ENCODE results near the gene SORCS2. TPM values are rescaled to one million over a fixed set of nuclear protein-coding genes. Genes with fewer than 3 reads are reported as not detected.

The SORCS2 gene
- total and polyA plus RNA-seq, 9 donors = 7.4 to 24.9 (median 13.0) TPM

DNA sequence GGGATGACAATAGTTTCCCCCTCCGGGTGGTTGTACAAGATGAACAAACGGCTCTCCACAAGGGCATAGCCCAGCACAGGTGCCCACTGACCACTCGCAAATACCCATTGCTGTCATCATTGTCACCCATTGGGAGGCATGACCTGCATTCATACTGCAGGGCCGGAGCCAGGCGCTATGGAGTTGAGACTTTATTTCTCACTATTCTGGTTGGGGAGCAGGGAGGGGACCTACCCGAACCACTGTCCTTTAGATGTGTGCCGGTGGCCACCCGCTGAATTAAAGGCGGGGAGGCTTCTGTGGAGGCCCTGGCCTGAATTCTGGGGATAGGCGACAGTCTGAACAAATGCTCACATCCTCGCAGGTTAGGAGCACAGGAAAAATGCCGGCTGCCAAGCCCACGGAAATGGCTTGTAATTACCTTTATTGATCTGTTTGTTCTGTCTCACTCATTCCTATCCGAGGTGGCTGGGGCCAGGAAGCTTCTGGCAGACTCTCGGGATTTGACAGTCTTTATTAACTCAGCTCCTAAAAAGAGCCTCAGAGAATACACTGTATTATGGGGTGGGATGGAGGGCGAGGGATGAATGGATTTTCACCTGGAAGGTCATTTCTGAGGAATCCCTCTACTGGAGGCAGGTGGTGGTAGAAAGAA lies 367.5 kb downstream of the SORCS2 start:
- Histone ChIP-seq H3K4me1 (ENCODE audit: control insufficient read depth, insufficient read depth, low read length) (no peaks in the 10 kb centered on the region), H3K27me3 (ENCODE audit: control insufficient read depth, insufficient read depth, low read length) (no peaks in the 10 kb centered on the region), H3K36me3 (ENCODE audit: control insufficient read depth, insufficient read depth, low read length) (no peaks in the 10 kb centered on the region), H3K4me3 (ENCODE audit: low read length) (no peak overlapping the region), H3K27ac (ENCODE audit: low read length) (no peak overlapping the region), H3K9me3 (replicated peaks; ENCODE audit: control insufficient read depth, low read depth, low read length) (no peaks in the 10 kb centered on the region)
- no peak for DNase-seq
- 78% methylated on average over 12 of the region's 16 CpGs for WGBS (ENCODE audit: insufficient coverage)

- no peak overlapping the region for H3K27ac ChIP-seq (ENCODE audit: low read length)
- no peaks in the 10 kb centered on the region for H3K4me1 ChIP-seq (ENCODE audit: control insufficient read depth, insufficient read depth, low read length)
- 98% methylated on average over 2 of the region's 2 CpGs for WGBS (ENCODE audit: insufficient coverage)
- H3K9me3 ChIP-seq (replicated peaks; ENCODE audit: control insufficient read depth, low read depth, low read length) = no peaks in the 10 kb centered on the region
- DNase-seq = no peak
- H3K4me3 ChIP-seq (ENCODE audit: low read length) = no peak overlapping the region
- no peaks in the 10 kb centered on the region for H3K27me3 ChIP-seq (ENCODE audit: control insufficient read depth, insufficient read depth, low read length)
- H3K36me3 ChIP-seq (ENCODE audit: control insufficient read depth, insufficient read depth, low read length) = no peaks in the 10 kb centered on the region
Observed at GRCh38 chr4:7561557-7561956, 369.2 kb downstream of the SORCS2 start.

DNA sequence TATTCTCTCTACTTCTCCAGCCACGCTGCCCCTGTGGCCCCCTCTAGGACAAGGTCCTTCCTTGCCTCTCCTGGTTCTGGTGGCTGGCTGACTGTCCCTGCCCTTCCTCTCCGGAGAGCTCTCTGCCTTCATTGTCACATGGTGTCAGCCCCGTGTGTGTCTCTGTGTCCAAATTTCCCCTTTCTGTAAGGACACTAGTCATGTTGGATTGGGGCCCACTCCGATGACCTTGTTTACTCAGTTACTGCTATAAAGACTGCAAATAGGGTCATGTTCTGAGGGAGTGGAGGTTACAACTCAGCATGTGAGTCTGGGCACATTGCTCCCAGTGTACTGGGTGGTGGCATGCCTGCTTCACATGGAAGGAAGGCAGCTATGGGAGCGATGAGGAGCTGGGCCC lies 371.9 kb downstream of the SORCS2 start:
- H3K36me3 ChIP-seq (ENCODE audit: control insufficient read depth, insufficient read depth, low read length) = no peaks in the 10 kb centered on the region
- no peak for DNase-seq
- no peak overlapping the region for H3K27ac ChIP-seq (ENCODE audit: low read length)
- no peaks in the 10 kb centered on the region for H3K9me3 ChIP-seq (replicated peaks; ENCODE audit: control insufficient read depth, low read depth, low read length)
- no peak overlapping the region for H3K4me3 ChIP-seq (ENCODE audit: low read length)
- no peaks in the 10 kb centered on the region for H3K4me1 ChIP-seq (ENCODE audit: control insufficient read depth, insufficient read depth, low read length)
- 81% methylated on average over 4 of the region's 5 CpGs for WGBS (ENCODE audit: insufficient coverage)
- H3K27me3 ChIP-seq (ENCODE audit: control insufficient read depth, insufficient read depth, low read length) = no peaks in the 10 kb centered on the region

GRCh38 chr4:7565483-7565882 lies 373.1 kb downstream of the SORCS2 start:
- Histone ChIP-seq H3K27me3 (ENCODE audit: control insufficient read depth, insufficient read depth, low read length) (no peaks in the 10 kb centered on the region), H3K4me1 (ENCODE audit: control insufficient read depth, insufficient read depth, low read length) (no peaks in the 10 kb centered on the region), H3K9me3 (replicated peaks; ENCODE audit: control insufficient read depth, low read depth, low read length) (no peaks in the 10 kb centered on the region), H3K36me3 (ENCODE audit: control insufficient read depth, insufficient read depth, low read length) (no peaks in the 10 kb centered on the region), H3K27ac (ENCODE audit: low read length) (no peak overlapping the region), H3K4me3 (ENCODE audit: low read length) (no peak overlapping the region)
- DNase-seq = no peak
- WGBS (ENCODE audit: insufficient coverage) = 90% methylated on average over 4 of the region's 4 CpGs

GRCh38 chr4:7569810-7570783 lies 377.8 kb downstream of the SORCS2 start:
- no peak for DNase-seq
- Histone ChIP-seq H3K4me3 (ENCODE audit: low read length) (no peak overlapping the region), H3K27me3 (ENCODE audit: control insufficient read depth, insufficient read depth, low read length) (peaks cover 6% of the 10 kb centered on the region), H3K27ac (ENCODE audit: low read length) (no peak overlapping the region), H3K4me1 (ENCODE audit: control insufficient read depth, insufficient read depth, low read length) (no peaks in the 10 kb centered on the region), H3K36me3 (ENCODE audit: control insufficient read depth, insufficient read depth, low read length) (no peaks in the 10 kb centered on the region), H3K9me3 (replicated peaks; ENCODE audit: control insufficient read depth, low read depth, low read length) (no peaks in the 10 kb centered on the region)
- 49% methylated on average over 20 of the region's 25 CpGs for WGBS (ENCODE audit: insufficient coverage)

DNA sequence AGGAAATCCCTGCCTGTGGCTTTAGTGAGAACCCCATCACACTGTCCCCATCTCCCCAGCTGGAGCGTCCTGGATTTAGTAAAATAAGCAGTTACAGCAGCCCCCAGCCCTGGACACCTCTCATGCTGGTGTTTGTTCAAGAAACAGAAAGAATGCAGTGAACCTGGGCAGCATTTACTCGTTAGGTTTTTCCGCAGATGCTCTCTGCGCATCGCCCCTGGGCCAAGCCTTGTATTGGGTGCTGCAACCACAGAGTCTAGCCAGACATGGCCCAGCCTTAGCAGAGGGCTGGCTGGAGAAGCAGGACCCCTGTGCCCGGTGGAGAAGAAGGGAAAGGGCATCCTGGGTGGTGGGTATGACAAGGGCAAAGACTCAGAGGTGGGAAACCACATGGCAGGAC lies 378.7 kb downstream of the SORCS2 start:
- H3K27ac ChIP-seq (ENCODE audit: low read length) = no peak overlapping the region
- WGBS (ENCODE audit: insufficient coverage) = 81% methylated on average over 6 of the region's 6 CpGs

GRCh38 chr4:7571701-7572100 lies 379.4 kb downstream of the SORCS2 start:
- Histone ChIP-seq H3K27me3 (ENCODE audit: control insufficient read depth, insufficient read depth, low read length) (peaks cover 8% of the 10 kb centered on the region), H3K36me3 (ENCODE audit: control insufficient read depth, insufficient read depth, low read length) (no peaks in the 10 kb centered on the region), H3K4me1 (ENCODE audit: control insufficient read depth, insufficient read depth, low read length) (no peaks in the 10 kb centered on the region), H3K9me3 (replicated peaks; ENCODE audit: control insufficient read depth, low read depth, low read length) (peaks cover 5% of the 10 kb centered on the region), H3K27ac (ENCODE audit: low read length) (no peak overlapping the region), H3K4me3 (ENCODE audit: low read length) (no peak overlapping the region)
- 59% methylated on average over 12 of the region's 12 CpGs for WGBS (ENCODE audit: insufficient coverage)
- no peak for DNase-seq

More for the DNA sequence above, 378.7 kb downstream of the SORCS2 start:
- no peaks in the 10 kb centered on the region for H3K9me3 ChIP-seq (replicated peaks; ENCODE audit: control insufficient read depth, low read depth, low read length)
- H3K27me3 ChIP-seq (ENCODE audit: control insufficient read depth, insufficient read depth, low read length) = peaks cover 6% of the 10 kb centered on the region
- DNase-seq = no peak
- H3K36me3 ChIP-seq (ENCODE audit: control insufficient read depth, insufficient read depth, low read length) = no peaks in the 10 kb centered on the region
- H3K4me3 ChIP-seq (ENCODE audit: low read length) = no peak overlapping the region
- no peaks in the 10 kb centered on the region for H3K4me1 ChIP-seq (ENCODE audit: control insufficient read depth, insufficient read depth, low read length)

DNA sequence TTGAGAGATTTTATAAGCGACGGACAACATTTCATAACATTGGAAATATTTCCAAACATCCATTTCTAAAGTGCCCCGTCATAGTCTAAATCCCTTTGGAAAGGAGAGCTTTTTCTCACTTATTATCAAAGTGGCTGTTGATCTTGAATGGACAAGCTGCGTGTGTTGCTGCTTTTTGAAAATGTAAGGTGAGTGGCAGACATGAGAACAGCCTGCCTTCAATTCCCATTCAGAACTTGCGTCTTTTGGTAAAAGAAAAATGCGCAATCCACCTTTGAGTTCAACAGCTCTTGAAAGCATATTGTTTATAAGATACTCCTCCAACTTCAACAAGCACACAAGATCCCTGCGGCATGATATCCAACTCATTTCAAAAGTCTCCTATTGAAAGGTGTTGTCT lies 380.6 kb downstream of the SORCS2 start:
- H3K36me3 ChIP-seq (ENCODE audit: control insufficient read depth, insufficient read depth, low read length) = no peaks in the 10 kb centered on the region
- no peaks in the 10 kb centered on the region for H3K4me1 ChIP-seq (ENCODE audit: control insufficient read depth, insufficient read depth, low read length)
- H3K27ac ChIP-seq (ENCODE audit: low read length) = no peak overlapping the region
- peaks cover 8% of the 10 kb centered on the region for H3K27me3 ChIP-seq (ENCODE audit: control insufficient read depth, insufficient read depth, low read length)
- DNase-seq = no peak
- H3K4me3 ChIP-seq (ENCODE audit: low read length) = no peak overlapping the region
- 100% methylated on average over 1 of the region's 7 CpGs for WGBS (ENCODE audit: insufficient coverage)
- H3K9me3 ChIP-seq (replicated peaks; ENCODE audit: control insufficient read depth, low read depth, low read length) = peaks cover 6% of the 10 kb centered on the region

DNA sequence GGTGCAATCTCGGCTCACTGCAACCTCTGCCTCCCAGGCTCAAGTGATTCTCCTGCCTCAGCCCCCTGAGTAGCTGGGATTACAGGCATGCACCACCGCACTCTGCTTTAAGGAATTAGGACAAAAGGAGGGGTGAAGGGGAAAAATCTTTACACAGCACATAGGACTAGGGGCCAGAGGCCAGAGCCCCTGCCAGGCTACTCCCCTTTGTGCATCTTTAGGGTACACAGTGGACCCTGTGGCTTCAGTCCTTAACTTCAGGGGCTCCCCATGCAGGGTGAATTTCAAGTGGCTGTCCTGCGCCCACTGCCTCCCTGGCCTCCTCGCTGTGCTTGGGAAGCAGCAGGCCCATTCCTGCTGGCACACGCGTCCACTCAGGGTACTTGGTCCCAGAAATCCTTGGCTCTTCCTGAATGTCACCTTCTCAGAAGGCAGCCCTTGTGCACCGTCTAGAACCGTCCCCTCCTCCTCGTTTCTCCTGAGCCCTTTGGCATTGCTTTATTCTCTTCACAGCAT lies 381.3 kb downstream of the SORCS2 start:
- H3K36me3 ChIP-seq (ENCODE audit: control insufficient read depth, insufficient read depth, low read length) = no peaks in the 10 kb centered on the region

GRCh38 chr4:7574287-7575014 lies 382.1 kb downstream of the SORCS2 start:
- Histone ChIP-seq H3K9me3 (replicated peaks; ENCODE audit: control insufficient read depth, low read depth, low read length) (peaks cover 9% of the 10 kb centered on the region), H3K36me3 (ENCODE audit: control insufficient read depth, insufficient read depth, low read length) (no peaks in the 10 kb centered on the region), H3K4me1 (ENCODE audit: control insufficient read depth, insufficient read depth, low read length) (no peaks in the 10 kb centered on the region), H3K27me3 (ENCODE audit: control insufficient read depth, insufficient read depth, low read length) (peaks cover 8% of the 10 kb centered on the region), H3K4me3 (ENCODE audit: low read length) (no peak overlapping the region), H3K27ac (ENCODE audit: low read length) (no peak overlapping the region)
- WGBS (ENCODE audit: insufficient coverage) = 55% methylated on average over 9 of the region's 11 CpGs
- no peak for DNase-seq

More for the DNA sequence above, 381.3 kb downstream of the SORCS2 start:
- H3K4me3 ChIP-seq (ENCODE audit: low read length) = no peak overlapping the region
- H3K27me3 ChIP-seq (ENCODE audit: control insufficient read depth, insufficient read depth, low read length) = peaks cover 8% of the 10 kb centered on the region
- H3K27ac ChIP-seq (ENCODE audit: low read length) = no peak overlapping the region
- WGBS (ENCODE audit: insufficient coverage) = 68% methylated on average over 8 of the region's 9 CpGs
- H3K4me1 ChIP-seq (ENCODE audit: control insufficient read depth, insufficient read depth, low read length) = no peaks in the 10 kb centered on the region
- peaks cover 9% of the 10 kb centered on the region for H3K9me3 ChIP-seq (replicated peaks; ENCODE audit: control insufficient read depth, low read depth, low read length)
- no peak for DNase-seq
